OCI-LY7 (cell line): ENCODE results near the gene RNF186. TPM values are rescaled to one million over a fixed set of nuclear protein-coding genes. Genes with fewer than 3 reads are reported as not detected.

Experiments used
- BruUV-seq: library from RNA; stranded (reverse); fragments of 400-500 nt; replicated peaks from 2 replicates; lab custom pipeline; 2021; lab: Mats Ljungman, UMichigan
- CTCF ChIA-PET: fragments of 300-600 bp; sonication (Branson Sonifier 250); formaldehyde crosslinking; loops from one replicate; lab custom pipeline; 2022; ENCODE audit warnings: antibody characterized with exemption; ENCODE audit not compliant: unreplicated experiment; lab: Charles Lee
- POLR2A ChIA-PET: fragments of 300-600 bp; sonication (Branson Sonifier 250); formaldehyde crosslinking; loops from one replicate; lab custom pipeline; 2022; ENCODE audit warnings: antibody characterized with exemption; lab: Charles Lee
- DNase-seq: peaks from one replicate; pipeline ENCODE4 v3.0.0-alpha.2; 2015; ENCODE audit warnings: low spot score
- H2AFZ ChIP-seq: fragments of 200-600 bp; sonication (generic), shearing (Covaris generic); 2 replicates; pipeline ENCODE4 v1.6.1; 2014; ENCODE audit warnings: mild to moderate bottlenecking, antibody characterized with exemption, low read length, moderate library complexity
- H3K27ac ChIP-seq: fragments of 200-600 bp; sonication (generic); 2 replicates; pipeline ENCODE4 v1.5.1; 2014; ENCODE audit warnings: mixed run types, low read depth, mild to moderate bottlenecking, moderate library complexity, low read length, inconsistent platforms; ENCODE audit not compliant: poor library complexity, severe bottlenecking
- H3K36me3 ChIP-seq: fragments of 200-600 bp; sonication (generic); 2 replicates; pipeline ENCODE4 v1.6.1; 2014; ENCODE audit warnings: mild to moderate bottlenecking, antibody characterized with exemption, low read length, moderate library complexity, mixed read lengths; ENCODE audit not compliant: insufficient read depth
- H3K4me1 ChIP-seq: fragments of 200-600 bp; sonication (generic); 2 replicates; pipeline ENCODE4 v1.5.1; 2014; ENCODE audit warnings: mild to moderate bottlenecking, low read length; ENCODE audit not compliant: insufficient read depth, poor library complexity, severe bottlenecking
- H3K4me2 ChIP-seq: fragments of 200-600 bp; sonication (generic); 2 replicates; pipeline ENCODE4 v1.6.1; 2014; ENCODE audit warnings: mild to moderate bottlenecking, low read length
- H3K4me3 ChIP-seq: fragments of 200-600 bp; sonication (generic); 2 replicates; pipeline ENCODE4 v1.5.1; 2014; ENCODE audit warnings: mild to moderate bottlenecking, low read depth, low read length; ENCODE audit not compliant: poor library complexity, severe bottlenecking
- H3K79me2 ChIP-seq: fragments of 200-600 bp; sonication (generic); 2 replicates; pipeline ENCODE4 v1.6.1; 2016; ENCODE audit warnings: low read depth, mild to moderate bottlenecking, low read length, moderate library complexity, mixed read lengths; ENCODE audit not compliant: insufficient read depth
- H3K9me2 ChIP-seq: fragments of 200-600 bp; sonication (generic); 2 replicates; pipeline ENCODE4 v1.6.1; 2016; ENCODE audit warnings: mild to moderate bottlenecking, low read length, mixed read lengths; ENCODE audit not compliant: insufficient read depth
- H3K9me3 ChIP-seq: fragments of 200-600 bp; sonication (generic); 2 replicates; pipeline ENCODE4 v1.6.1; 2014; ENCODE audit warnings: mild to moderate bottlenecking, mixed run types, low read length, mixed read lengths
- H4K20me1 ChIP-seq: fragments of 200-600 bp; sonication (generic); 2 replicates; pipeline ENCODE4 v1.6.1; 2014; ENCODE audit warnings: mild to moderate bottlenecking, antibody characterized with exemption, low read length, moderate library complexity, mixed read lengths; ENCODE audit not compliant: insufficient read depth
- CTCF ChIP-seq: fragments of 200-600 bp; sonication (generic); conservative IDR thresholded peaks from 2 replicates; pipeline ENCODE4 v1.5.1; 2014; ENCODE audit warnings: mild to moderate bottlenecking, antibody characterized with exemption, low read length, moderate library complexity, mixed read lengths
- EZH2phosphoT487 ChIP-seq: fragments of 200-600 bp; sonication (generic); IDR thresholded peaks from 2 replicates; pipeline ENCODE4 v1.6.1; 2018; ENCODE audit warnings: low read depth, borderline replicate concordance, mild to moderate bottlenecking, mixed run types, antibody characterized with exemption, low read length, moderate library complexity, mixed read lengths
- intact Hi-C: fragments of 100-400 bp; cut with micrococcal nuclease; formaldehyde crosslinking; loops from one replicate; pipeline ENCODE4 v1.10.0; 2022; ENCODE audit not compliant: unreplicated experiment
- total RNA-seq, 2 experiments: library from RNA; depleted of rRNA in 1 of 2; stranded (reverse); fragments of >200 nt in 1 of 2; shearing (Covaris generic) in 1 of 2; gene quantifications; 2 replicates each; pipeline ENCODE4 v1.2.3, GENCODE V29; 2014 to 2022

RNF186 gene
- total RNA-seq, 2 experiments from 2014 or later = not detected

DNA sequence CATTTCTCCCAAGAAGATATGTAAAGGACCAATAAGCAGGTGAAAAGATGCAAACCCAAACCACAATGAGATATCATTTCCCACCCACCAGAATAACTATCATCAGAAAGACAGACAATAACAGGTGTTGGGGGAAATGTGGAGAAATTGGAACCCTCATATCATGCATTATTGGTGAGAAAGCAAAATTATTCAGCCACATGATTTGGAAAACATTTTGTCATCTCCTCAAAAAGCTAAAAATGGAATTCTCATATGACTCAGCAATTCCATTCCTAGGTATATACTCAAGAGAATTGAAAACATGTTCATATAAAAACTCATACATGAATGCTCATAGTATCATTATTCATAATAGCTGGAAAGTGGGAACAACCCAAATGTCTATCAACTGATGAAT, 25.1 kb upstream of the RNF186 start:
- Histone ChIP-seq H3K9me2 (no peaks in the 10 kb centered on the region), H2AFZ (no peak overlapping the region), H3K27ac (no peak overlapping the region), H3K4me3 (no peak overlapping the region), H4K20me1 (no peaks in the 10 kb centered on the region), H3K36me3 (no peaks in the 10 kb centered on the region), H3K4me2 (no peak overlapping the region), H3K9me3 (no peaks in the 10 kb centered on the region), H3K79me2 (no peaks in the 10 kb centered on the region), H3K4me1 (no peaks in the 10 kb centered on the region)
- no TSS peak for BruUV-seq
- DNase-seq = no peak
- POLR2A ChIA-PET = interaction anchor here (0.5 to 1.4 kb wide), 3 partner anchors 9 to 70 kb away, joined by 3 to 5 read pairs (median 4); no protein-coding TSS in a partner anchor
- CTCF ChIA-PET = no interaction called here
- no peak for TF ChIP-seq CTCF
- TF ChIP-seq EZH2phosphoT487 = no peak
- intact Hi-C loops = no loop called here

- H3K4me2 ChIP-seq = no peak overlapping the region
- no peaks in the 10 kb centered on the region for H3K79me2 ChIP-seq
- POLR2A ChIA-PET = no interaction called here
- no peak overlapping the region for H3K27ac ChIP-seq
- no peaks in the 10 kb centered on the region for H3K9me2 ChIP-seq
- no peak overlapping the region for H2AFZ ChIP-seq
- no peak for TF ChIP-seq EZH2phosphoT487
- no peak for TF ChIP-seq CTCF
- H3K4me3 ChIP-seq = no peak overlapping the region
- H3K9me3 ChIP-seq = no peaks in the 10 kb centered on the region
- no peak for DNase-seq
- H4K20me1 ChIP-seq = no peaks in the 10 kb centered on the region
- CTCF ChIA-PET = no interaction called here
- no peaks in the 10 kb centered on the region for H3K36me3 ChIP-seq
- intact Hi-C loops = no loop called here
- no peaks in the 10 kb centered on the region for H3K4me1 ChIP-seq
- BruUV-seq = no TSS peak
Measured at GRCh38 chr1:19837866-19838265, 22.8 kb upstream of the RNF186 start.

GRCh38 chr1:19835578-19835977, 20.5 kb upstream of the RNF186 start:
- DNase-seq = no peak
- Histone ChIP-seq H3K4me3 (no peak overlapping the region), H2AFZ (no peak overlapping the region), H3K9me3 (no peaks in the 10 kb centered on the region), H3K4me2 (no peak overlapping the region), H3K9me2 (no peaks in the 10 kb centered on the region), H3K4me1 (no peaks in the 10 kb centered on the region), H3K27ac (no peak overlapping the region), H3K36me3 (no peaks in the 10 kb centered on the region), H4K20me1 (no peaks in the 10 kb centered on the region), H3K79me2 (no peaks in the 10 kb centered on the region)
- TF ChIP-seq EZH2phosphoT487 = no peak
- no peak for TF ChIP-seq CTCF
- POLR2A ChIA-PET = no interaction called here
- intact Hi-C loops = no loop called here
- BruUV-seq = no TSS peak
- CTCF ChIA-PET = no interaction called here
